Transverse colon (tissue), 3 donors: ENCODE results near the gene ZNF362.

Experiments used
- EP300 ChIP-seq: sonication (generic); formaldehyde crosslinking; IDR thresholded peaks from one replicate; pipeline ENCODE4 v1.6.1; 2017; ENCODE audit warnings: antibody characterized with exemption, low read depth
- TF ChIP-seq, protein P1 (sequence below), 5 experiments: fragments of 200-600 bp in 3 of 5; fragments of 450-650 bp in 2 of 5; sonication (generic) in 3 of 5; IDR thresholded peaks; 1 replicate in 2 of 5; 2 replicates in 3 of 5; pipeline ENCODE4 v1.5.1; 2016 to 2017; ENCODE audit warnings: antibody characterized with exemption in 5 of 5, inconsistent platforms in 3 of 5, mild to moderate bottlenecking in 2 of 5, moderate library complexity in 1 of 5

GRCh38 chr1:33265780-33266605 lies 9.7 kb downstream of the ZNF362 start:
- no peak for TF ChIP-seq EP300
- TF ChIP-seq, protein P1, sequence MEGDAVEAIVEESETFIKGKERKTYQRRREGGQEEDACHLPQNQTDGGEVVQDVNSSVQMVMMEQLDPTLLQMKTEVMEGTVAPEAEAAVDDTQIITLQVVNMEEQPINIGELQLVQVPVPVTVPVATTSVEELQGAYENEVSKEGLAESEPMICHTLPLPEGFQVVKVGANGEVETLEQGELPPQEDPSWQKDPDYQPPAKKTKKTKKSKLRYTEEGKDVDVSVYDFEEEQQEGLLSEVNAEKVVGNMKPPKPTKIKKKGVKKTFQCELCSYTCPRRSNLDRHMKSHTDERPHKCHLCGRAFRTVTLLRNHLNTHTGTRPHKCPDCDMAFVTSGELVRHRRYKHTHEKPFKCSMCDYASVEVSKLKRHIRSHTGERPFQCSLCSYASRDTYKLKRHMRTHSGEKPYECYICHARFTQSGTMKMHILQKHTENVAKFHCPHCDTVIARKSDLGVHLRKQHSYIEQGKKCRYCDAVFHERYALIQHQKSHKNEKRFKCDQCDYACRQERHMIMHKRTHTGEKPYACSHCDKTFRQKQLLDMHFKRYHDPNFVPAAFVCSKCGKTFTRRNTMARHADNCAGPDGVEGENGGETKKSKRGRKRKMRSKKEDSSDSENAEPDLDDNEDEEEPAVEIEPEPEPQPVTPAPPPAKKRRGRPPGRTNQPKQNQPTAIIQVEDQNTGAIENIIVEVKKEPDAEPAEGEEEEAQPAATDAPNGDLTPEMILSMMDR (IDR thresholded peaks at IDR 0.05): no peak
